ENCODE measurements around the gene ABR.
"Not testable (repeated sequence)": the region's sequence is repeated elsewhere in the genome, so short reads cannot be mapped to it uniquely, and the experiment has no call there.

The ABR gene

GRCh38 chr17:1091190-1091534 lies 88.6 kb downstream of the ABR start:
- DNase-seq, result no peak

GRCh38 chr17:1090465-1091189 lies 89.2 kb downstream of the ABR start:
- DNase-seq, result no peak

DNA sequence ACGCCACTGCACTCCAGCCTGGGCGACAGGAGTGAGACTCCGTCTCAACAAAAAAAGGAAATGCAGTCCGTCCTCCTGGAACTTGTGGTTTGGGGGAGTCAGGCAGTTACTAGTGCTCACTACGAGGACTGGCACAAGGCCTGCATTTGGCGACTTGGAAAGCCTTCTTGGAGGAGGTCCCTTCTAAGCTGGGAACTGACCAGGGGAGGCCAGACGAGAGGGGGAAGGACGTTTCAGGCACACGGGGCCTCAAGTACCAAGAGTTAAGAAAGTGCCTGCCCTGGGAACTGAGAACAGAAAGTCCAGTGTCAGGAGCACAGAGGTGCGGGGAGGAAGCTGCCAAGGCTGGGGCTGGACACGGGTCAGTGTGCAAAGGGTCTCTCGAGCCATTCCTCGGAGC lies 89.9 kb downstream of the ABR start:
- DNase-seq, result no peak

GRCh38 chr17:1087381-1088241 lies 92.2 kb downstream of the ABR start:
- DNase-seq, result no peak

- DNase-seq, result no peak
These were observed 96.2 kb downstream of the ABR start for GRCh38 chr17:1083451-1084187.

- no peak for DNase-seq
These were observed 97.2 kb downstream of the ABR start for GRCh38 chr17:1082579-1082978.

GRCh38 chr17:1078831-1079561 lies 100.8 kb downstream of the ABR start:
- no peak for DNase-seq

GRCh38 chr17:1077986-1078711 lies 101.6 kb downstream of the ABR start:
- DNase-seq, result no peak

DNA sequence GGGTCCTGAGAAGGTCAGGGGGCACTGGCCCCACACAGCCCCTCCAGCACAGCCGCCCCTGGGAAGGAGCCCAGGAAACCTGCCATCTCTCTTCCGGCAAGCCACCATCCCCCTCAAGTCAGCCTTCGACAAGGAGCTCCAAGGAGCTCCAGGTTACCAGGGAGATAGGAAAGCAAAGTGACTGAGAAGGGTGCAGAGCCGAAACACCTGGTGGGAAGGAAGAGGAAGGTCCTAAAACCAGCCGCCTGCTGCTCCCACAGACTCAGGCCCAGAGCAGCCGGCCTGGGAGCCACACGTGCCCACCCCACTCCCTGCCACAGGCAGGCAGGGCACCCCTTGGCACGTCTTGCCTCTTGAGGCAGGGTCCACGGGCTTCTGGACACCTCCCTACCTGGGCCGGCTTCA lies 102.2 kb downstream of the ABR start:
- DNase-seq, result no peak

DNA sequence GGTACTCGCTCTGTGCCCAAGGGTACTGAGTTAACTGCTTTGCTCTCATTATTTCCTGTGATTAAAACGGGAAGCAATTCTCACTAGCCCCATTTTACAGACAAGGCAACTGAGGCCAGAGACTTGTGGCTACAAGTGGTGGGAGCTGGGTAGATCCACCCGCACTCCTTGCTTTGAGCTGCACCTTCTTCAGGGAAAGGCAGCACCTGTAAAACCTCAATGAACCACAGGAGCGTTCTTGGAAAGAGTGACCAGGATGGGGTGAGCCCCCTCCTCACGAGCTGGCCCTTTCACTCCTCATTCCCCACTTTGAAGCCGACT lies 102.8 kb downstream of the ABR start:
- no peak for DNase-seq

DNA sequence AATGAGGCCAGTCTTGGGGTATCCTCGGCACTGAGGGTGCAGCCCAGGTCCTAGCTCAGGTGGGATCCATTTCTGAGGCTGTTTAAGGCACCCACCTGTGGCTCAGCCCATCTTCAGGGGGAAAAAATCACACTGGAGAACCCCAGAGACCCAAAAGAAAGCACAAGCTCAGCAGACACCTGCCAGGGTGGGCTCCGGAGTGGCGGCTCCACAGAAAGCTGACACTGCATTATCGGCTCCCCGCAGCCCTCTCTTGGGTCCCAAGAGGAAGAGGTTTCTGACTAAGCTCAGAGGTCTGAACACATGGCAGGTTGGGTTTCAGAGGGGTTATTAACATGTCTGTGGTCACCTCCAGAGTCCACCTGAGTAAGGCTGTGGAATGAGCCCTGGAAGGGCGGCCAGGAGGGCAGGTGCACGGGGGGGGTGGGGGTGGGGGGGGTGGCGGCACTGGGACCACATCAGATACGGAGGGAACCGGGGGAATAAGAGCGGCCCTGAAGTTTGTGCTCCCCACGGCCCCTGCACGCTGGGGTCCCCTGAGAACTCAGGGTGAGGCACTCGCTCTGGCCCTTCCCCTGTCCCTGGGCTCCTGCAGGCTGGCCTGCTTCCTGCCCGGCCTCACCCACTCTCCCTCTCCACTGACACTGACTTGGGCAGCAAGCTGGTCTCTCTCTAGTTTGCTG lies 103.3 kb downstream of the ABR start:
- no peak for DNase-seq

GRCh38 chr17:1074886-1075605 lies 104.7 kb downstream of the ABR start:
- no peak for DNase-seq

DNA sequence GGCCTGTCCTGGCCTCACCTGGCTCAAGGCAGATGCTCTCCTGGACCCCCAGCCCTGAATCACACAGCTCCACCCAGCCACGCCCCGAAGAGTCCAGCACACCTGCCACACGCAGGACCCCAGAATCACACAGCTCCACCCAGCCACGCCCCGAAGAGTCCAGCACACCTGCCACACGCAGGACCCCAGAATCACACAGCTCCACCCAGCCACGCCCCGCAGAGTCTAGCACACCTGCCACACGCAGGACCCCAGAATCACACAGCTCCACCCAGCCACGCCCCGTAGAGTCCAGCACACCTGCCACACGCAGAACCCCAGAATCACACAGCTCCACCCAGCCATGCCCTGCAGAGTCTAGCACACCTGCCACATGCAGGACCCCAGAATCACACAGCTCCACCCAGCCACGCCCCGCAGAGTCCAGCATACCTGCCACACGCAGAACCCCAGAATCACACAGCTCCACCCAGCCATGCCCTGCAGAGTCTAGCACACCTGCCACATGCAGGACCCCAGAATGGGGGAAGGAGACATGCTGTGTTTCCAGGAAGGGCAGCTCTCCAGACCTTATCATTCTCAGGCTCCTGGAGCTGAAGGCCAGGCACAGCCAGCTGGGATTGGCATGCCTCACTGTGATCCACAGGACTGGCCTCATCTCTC lies 105.7 kb downstream of the ABR start:
- DNase-seq, result not testable (repeated sequence)

DNA sequence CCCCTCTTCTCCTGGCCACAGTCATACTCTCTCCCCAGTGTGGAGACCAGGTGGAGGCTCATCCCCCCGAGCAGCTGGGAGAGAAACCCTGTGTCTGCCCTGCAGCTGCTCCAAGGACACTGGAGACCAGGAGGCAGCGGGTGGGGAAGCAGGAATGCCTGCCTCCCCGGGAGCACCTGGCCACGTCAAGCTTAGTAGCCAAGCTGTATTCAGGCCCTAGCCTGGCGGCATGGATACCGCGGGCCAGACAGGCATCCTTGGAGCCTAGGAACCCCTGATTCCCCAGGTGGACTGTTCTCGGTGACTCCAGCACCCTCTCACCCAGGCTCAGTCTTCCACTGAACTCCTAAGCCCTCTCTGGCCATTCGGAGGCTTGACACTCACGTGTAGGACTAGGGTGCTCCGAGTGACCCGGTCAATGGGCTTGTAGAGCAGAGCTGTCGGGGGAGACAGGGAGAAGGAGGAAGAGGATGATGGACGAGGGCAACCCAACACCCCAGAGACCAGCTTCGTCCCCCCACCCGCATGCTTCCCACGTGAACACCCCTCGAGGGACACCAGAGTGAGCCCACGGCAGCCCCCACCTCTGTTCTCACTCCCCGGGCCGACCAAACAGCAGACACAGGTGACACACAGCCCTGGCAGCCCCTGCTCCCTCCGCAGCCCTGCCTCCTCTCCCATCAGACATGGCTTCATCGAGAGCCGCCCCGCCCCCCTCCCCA lies 106.4 kb downstream of the ABR start:
- no peak for DNase-seq

DNA sequence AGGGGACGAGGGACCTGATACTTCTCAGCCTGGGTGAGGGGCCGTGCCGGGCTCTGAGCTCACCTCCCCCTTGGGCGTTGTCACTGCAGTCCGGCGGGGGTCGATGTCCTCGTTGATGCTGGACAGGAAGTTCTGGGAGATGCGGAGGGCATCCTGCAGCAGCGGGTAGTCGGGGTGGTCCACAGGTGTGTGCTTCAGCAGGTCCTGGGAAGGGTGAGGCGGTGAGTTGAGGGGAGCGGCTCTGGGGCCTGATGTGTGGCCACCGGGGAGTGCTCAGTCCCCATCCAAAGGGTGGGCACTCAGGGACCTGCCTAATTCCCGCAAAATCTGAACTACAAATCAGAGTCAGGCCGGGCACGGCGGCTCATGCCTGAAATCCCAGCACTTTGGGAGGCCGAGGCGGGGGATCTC lies 107.2 kb downstream of the ABR start:
- no peak for DNase-seq

DNA sequence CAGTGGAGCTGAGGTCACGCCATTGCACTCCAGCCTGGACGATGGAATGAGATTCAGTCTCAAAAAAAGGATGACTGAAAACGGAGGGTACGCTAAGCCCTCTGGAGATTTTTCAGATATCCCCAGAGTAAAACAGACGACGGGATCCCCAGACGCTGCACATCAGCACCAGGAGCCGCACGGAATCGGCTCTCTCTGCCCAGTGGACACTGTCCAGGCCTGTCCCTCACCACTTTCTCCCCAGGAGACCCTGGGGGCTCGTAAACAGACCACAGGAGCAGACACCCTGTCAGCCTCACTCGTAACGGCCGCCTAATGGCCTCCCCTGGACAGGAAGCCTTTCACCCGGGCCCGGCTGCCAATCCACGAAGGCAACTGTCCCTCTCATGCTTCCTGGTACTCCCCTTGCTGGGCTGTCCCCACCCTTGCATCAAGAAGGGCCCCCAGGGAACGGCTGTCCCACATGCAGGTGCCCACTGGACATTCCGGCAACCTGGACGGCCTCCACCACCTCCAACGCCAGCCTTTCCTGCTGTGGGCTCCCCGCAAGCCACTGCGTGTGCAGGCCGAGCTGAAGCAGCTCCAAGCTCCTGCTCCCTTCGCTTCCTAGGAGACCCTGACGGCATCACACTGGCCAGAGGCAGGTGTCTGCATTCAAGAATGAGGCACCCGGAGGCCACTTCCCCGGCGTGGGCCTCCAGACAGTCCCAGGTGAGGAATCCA lies 108.5 kb downstream of the ABR start:
- no peak for DNase-seq

DNA sequence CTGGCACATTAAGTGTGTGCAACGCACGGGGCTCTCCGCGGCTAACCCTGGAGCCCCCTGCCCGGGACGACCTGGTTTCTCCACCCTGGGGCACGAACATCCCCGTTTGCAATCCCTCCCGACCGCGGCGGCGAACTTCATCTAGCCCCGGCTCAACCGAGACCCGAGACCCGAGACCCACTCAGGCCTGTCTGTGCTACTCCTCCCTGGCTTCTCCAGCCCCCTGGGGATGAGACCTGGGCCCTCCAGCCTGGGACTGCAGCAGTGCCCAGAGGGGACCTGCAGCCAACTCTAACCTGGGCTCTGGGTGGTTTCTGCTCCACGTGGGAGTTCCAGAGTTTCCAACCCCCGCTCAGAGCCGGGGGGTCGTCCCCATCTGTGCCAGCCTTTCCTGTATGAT lies 109.4 kb downstream of the ABR start:
- no peak for DNase-seq

- DNase-seq, result no peak
These were observed 109.9 kb downstream of the ABR start for GRCh38 chr17:1069847-1070246.

- no peak for DNase-seq
These were observed 111.4 kb downstream of the ABR start for GRCh38 chr17:1068356-1068755.
